ENCODE measurements around the gene SOX2.

DNA sequence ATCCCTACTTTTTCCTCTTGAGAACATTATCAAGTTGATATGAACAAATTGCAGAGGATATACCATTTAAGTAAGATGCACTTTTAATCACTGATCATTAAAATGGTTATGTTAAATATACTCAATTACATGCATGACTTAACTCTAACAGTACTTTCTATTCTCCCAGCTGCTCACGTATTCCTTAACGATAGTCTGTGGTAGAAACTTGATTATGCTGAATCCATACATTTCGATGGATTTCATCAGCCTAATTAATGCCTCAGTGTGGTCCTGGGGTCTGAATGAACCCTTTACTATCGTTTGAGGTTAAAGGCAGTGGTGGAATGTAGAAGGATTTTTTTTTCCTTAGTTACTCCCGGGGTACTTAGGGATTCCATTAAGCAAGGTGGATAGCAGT is 18.6 kb downstream of the SOX2 start:
- TF ChIP-seq CTCF (IDR thresholded peaks at IDR 0.05; ENCODE audit: low read depth, low read length): no peak
- TF ChIP-seq EZH2phosphoT487 (IDR thresholded peaks at IDR 0.05; ENCODE audit: low read depth): no peak

All from OCI-LY3 (cell line).